Naive thymus-derived CD8-positive, alpha-beta T cell (primary cell): ENCODE results near the gene GATM. TPM values are rescaled to one million over a fixed set of nuclear protein-coding genes. Genes with fewer than 3 reads are reported as not detected.

Source experiments
- ATAC-seq, 2 donors: fragments of 150-1000 bp; cut with Tn5 transposase in 1 of 2; sonication (Bioruptor Pico), chemical (Tn5 transposase) in 1 of 2; 1 replicate in 1 of 2; 2 replicates in 1 of 2; pipeline ENCODE4 v1.10.0; 2021; ENCODE audit warnings: mild to moderate bottlenecking in 2 of 2, moderate library complexity in 2 of 2
- POLR2A ChIA-PET: fragments of 350-600 bp; sonication (Branson Sonifier 250); formaldehyde crosslinking; loops from one replicate; lab custom pipeline; 2021; ENCODE audit warnings: antibody characterized with exemption; lab: Charles Lee
- DNase-seq, 10 donors: peaks; one replicate each; pipeline versions ENCODE4 v3.0.0 to v3.0.0-alpha.2; 2020 to 2022
- H3K27ac Mint-ChIP-seq, 10 donors: one replicate each; pipeline ENCODE4 v1.8.0; 2020 to 2022; ENCODE audit warnings: mild to moderate bottlenecking in 10 of 10, mixed read lengths in 10 of 10, moderate library complexity in 4 of 10, inconsistent platforms in 1 of 10
- H3K27me3 Mint-ChIP-seq, 5 donors: one replicate each; pipeline ENCODE4 v1.8.0; 2021 to 2022; ENCODE audit warnings: mixed read lengths in 5 of 5
- H3K36me3 Mint-ChIP-seq, 3 donors: one replicate each; pipeline ENCODE4 v1.8.0; 2020 to 2022; ENCODE audit warnings: mixed read lengths in 3 of 3, mild to moderate bottlenecking in 2 of 3, inconsistent platforms in 1 of 3
- H3K4me1 Mint-ChIP-seq, 4 donors: one replicate each; pipeline ENCODE4 v1.8.0; 2021 to 2022; ENCODE audit warnings: mixed read lengths in 4 of 4
- H3K4me3 Mint-ChIP-seq, 10 donors: one replicate each; pipeline ENCODE4 v1.8.0; 2020 to 2022; ENCODE audit warnings: mild to moderate bottlenecking in 10 of 10, mixed read lengths in 10 of 10, moderate library complexity in 6 of 10, inconsistent platforms in 1 of 10
- H3K9me3 Mint-ChIP-seq, 9 donors: one replicate each; pipeline ENCODE4 v1.8.0; 2020 to 2022; ENCODE audit warnings: mixed read lengths in 9 of 9, mild to moderate bottlenecking in 3 of 9, inconsistent platforms in 1 of 9, moderate library complexity in 1 of 9
- polyA plus RNA-seq, 3 donors: library from polyadenylated mRNA; unstranded; fragments of 300-500 nt; fragmentation: Illumina TruSeq; gene quantifications; one replicate each; pipeline ENCODE4 v1.2.3, GENCODE V29; 2021
- total RNA-seq, 8 experiments: library from RNA in 2 of 8; stranded (reverse) in 2 of 8; gene quantifications; one replicate each; pipeline ENCODE4 v1.2.3 and lab custom pipeline; 2021 to 2026

GATM gene
- 1 to 10 TPM; 5.0 to 5.3 TPM for total RNA-seq
- 1 to 10 TPM in 1 of 3 donors, under 1 TPM in 1, not detected in 1; 0.48 to 2.9 TPM for polyA plus RNA-seq
- 2.5 to 18.8 (median 5.0) reads per million in 6 experiments for total RNA-seq (lab: John Stamatoyannopoulos, UW)

GRCh38 chr15:45378149-45378912 is at the start of gene GATM:
Gene GATM, minus strand, starts transcription at chr15:45378544. Its CDS starts 91 bp downstream, at chr15:45378453.
- POLR2A ChIA-PET: no interaction called here
- peaks cover 27 to 44% (median 32%) of the 10 kb centered on the region in 5 donors for H3K27me3 Mint-ChIP-seq
- H3K4me1 Mint-ChIP-seq: peaks cover 5 to 26% (median 22%) of the 10 kb centered on the region in 4 donors
- peak within 1 kb of the TSS; percentile 81 to 92 (median 86) for H3K4me3 Mint-ChIP-seq
- DNase-seq: peak; percentile 9 to 66 (median 32)
- ATAC-seq: peak; percentile 74 to 84
- H3K27ac Mint-ChIP-seq: peak within 1 kb of the TSS in 4 of 10 donors; percentile 13 to 82 (median 70)
- H3K36me3 Mint-ChIP-seq: no peaks in the 10 kb centered on the region
- H3K9me3 Mint-ChIP-seq: no peaks in the 10 kb centered on the region

DNA sequence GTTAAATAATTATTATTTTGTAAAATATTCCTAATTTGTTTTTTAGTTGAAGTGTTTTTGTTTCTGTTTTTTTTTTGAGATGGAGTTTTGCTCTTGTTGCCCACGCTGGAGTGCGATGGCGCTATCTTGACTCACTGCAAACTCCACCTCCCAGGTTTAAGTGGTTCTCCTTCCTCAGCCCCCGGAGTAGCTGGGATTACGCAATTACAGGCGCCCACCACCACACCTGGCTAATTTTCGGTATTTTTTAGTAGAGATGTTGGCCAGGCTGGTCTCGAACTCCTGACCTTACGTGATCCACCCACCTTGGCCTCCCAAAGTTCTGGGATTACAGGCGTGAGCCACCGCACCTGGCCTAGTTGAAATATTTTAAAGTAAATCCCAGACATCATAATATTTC is 48.7 kb upstream of the GATM start:
- peaks cover 0 to 11% (median 0%) of the 10 kb centered on the region in 3 donors for H3K36me3 Mint-ChIP-seq
- no peak overlapping the region for H3K4me3 Mint-ChIP-seq
- no peak overlapping the region for H3K27ac Mint-ChIP-seq
- POLR2A ChIA-PET: no interaction called here
- DNase-seq: no peak
- H3K27me3 Mint-ChIP-seq: peaks cover 0 to 3% (median 0%) of the 10 kb centered on the region in 5 donors
- ATAC-seq: no peak
- H3K4me1 Mint-ChIP-seq: peaks cover 0 to 8% (median 4%) of the 10 kb centered on the region in 4 donors
- H3K9me3 Mint-ChIP-seq: no peaks in the 10 kb centered on the region

DNA sequence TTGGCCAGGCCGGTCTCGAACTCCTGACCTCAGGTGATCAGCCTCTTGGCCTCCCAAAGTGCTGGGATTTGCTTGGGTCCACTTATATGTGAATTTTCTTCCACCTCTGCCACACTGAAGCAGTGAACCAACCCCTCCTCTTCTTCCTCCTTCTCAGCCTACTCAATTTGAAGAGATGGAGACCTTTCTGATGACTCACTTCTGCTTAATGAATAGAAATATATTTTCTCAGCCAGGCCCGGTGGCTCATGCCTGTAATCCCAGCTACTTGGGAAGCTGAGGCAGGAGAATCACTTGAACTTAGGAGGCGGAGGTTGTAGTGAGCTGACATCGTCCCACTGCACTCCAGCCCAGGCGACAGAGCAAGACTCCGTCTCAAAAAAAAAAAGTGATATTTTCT is 46.8 kb upstream of the GATM start:
- Mint-ChIP-seq H3K27ac (no peak overlapping the region), H3K4me3 (no peak overlapping the region), H3K27me3 (peaks cover 0 to 3% (median 0%) of the 10 kb centered on the region in 5 donors), H3K4me1 (peaks cover 0 to 3% (median 1%) of the 10 kb centered on the region in 4 donors), H3K36me3 (peaks cover 0 to 30% (median 4%) of the 10 kb centered on the region in 3 donors), H3K9me3 (no peaks in the 10 kb centered on the region)
- DNase-seq (no peak), ATAC-seq (no peak)
- POLR2A ChIA-PET: no interaction called here

DNA sequence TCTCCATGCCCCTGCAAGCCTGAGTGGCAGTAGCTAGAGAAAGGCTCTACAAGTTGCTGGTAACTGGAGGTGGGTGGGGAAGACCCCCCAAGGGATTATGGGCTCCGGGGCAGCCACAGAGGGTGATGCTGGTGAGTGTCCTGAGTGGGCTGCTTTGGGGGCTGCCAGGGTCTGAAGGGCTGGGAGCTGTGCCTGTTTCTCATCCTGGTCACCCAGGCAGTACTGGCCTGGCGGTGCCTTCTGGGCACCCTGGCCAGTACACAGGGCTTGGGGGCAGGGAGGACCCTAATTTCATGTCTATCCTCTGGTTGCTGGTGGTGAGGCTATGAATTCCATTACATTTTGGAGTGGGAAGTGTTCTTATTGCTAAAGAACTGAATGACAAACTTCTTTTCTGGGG is 46.1 kb upstream of the GATM start:
- Mint-ChIP-seq H3K27ac (no peak overlapping the region), H3K27me3 (no peaks in the 10 kb centered on the region), H3K4me1 (no peaks in the 10 kb centered on the region), H3K9me3 (no peaks in the 10 kb centered on the region), H3K36me3 (peaks cover 0 to 37% (median 5%) of the 10 kb centered on the region in 3 donors), H3K4me3 (no peak overlapping the region)
- DNase-seq (no peak), ATAC-seq (no peak)
- POLR2A ChIA-PET: interaction anchor here (0.6 kb wide), 1 partner anchor 1524 kb away, joined by 5 read pairs; no protein-coding TSS in a partner anchor

- no peaks in the 10 kb centered on the region for H3K9me3 Mint-ChIP-seq
- ATAC-seq: no peak
- no peak overlapping the region for H3K4me3 Mint-ChIP-seq
- no peak for DNase-seq
- peaks cover 5 to 87% (median 23%) of the 10 kb centered on the region in 3 donors for H3K36me3 Mint-ChIP-seq
- POLR2A ChIA-PET: no interaction called here
- H3K27ac Mint-ChIP-seq: no peak overlapping the region
- peaks cover 15 to 21% (median 18%) of the 10 kb centered on the region in 4 donors for H3K4me1 Mint-ChIP-seq
- no peaks in the 10 kb centered on the region for H3K27me3 Mint-ChIP-seq
Observed at GRCh38 chr15:45417303-45417950, 39.1 kb upstream of the GATM start.

DNA sequence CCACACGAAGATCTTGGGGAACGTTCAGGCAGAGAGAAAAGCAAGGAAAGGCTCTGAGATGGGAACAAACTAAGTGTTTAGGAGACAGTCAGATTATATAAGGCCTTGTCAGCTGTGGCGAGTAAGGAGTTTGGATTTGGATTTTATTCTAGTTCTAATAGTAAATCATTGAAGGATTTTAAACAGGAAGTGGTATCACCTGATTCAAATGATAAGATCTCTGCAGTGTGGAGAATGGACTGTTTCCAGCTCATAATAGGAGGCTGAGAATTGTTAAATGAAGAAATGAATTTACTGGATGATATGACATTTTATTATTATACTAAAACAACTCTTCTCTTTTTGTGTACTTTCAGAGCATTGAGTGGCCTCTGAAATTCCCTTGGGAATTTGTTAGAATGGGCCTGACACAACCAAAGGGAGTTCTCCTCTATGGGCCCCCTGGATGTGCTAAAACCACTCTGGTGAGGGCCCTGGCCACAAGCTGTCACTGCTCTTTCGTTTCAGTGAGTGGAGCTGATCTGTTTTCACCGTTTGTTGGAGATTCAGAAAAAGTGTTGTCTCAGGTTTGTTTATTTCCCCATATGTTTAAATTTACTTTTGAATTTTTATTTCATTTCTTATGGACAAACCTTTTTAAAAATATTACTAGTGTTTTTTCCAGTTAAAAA is 36.0 kb upstream of the GATM start:
- H3K9me3 Mint-ChIP-seq: no peaks in the 10 kb centered on the region
- ATAC-seq (no peak), DNase-seq (no peak)
- peaks cover 15 to 22% (median 19%) of the 10 kb centered on the region in 4 donors for H3K4me1 Mint-ChIP-seq
- POLR2A ChIA-PET: interaction anchor here (2.0 kb wide), 1 partner anchor 12 kb away, joined by 6 read pairs; a partner anchor contains a TSS
- H3K27ac Mint-ChIP-seq: peak overlapping the region in 8 of 10 donors; percentile 1 to 72 (median 50)
- H3K4me3 Mint-ChIP-seq: peak overlapping the region in 4 of 10 donors; percentile 0 to 38 (median 11)
- no peaks in the 10 kb centered on the region for H3K27me3 Mint-ChIP-seq
- H3K36me3 Mint-ChIP-seq: peaks cover 5 to 84% (median 20%) of the 10 kb centered on the region in 3 donors

DNA sequence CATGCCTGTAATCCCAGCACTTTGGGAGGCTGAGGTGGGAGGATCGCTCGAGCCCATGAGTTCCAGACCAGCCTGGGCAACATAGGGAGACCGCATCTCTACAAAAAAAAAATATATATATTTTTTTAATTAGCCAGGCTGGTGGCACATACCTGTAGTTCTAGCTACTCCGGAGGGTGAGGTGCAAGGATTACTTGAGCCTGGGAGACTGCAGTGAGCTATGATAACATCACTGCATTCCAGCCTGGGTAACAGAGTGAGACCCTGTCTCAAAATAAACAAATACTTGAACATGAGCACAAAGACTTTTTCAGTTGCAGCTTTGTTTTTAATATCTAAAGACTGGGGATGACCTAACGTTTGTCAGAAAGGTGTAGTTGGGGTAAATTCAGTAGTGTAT is 31.3 kb upstream of the GATM start:
- no peak overlapping the region for H3K27ac Mint-ChIP-seq
- peaks cover 0 to 89% (median 12%) of the 10 kb centered on the region in 3 donors for H3K36me3 Mint-ChIP-seq
- ATAC-seq (no peak), DNase-seq (no peak)
- H3K4me1 Mint-ChIP-seq: peaks cover 18 to 40% (median 34%) of the 10 kb centered on the region in 4 donors
- no peaks in the 10 kb centered on the region for H3K9me3 Mint-ChIP-seq
- POLR2A ChIA-PET: interaction anchor here (0.6 to 0.7 kb wide), 2 partner anchors 49 to 209 kb away, joined by 3 to 4 read pairs; no protein-coding TSS in a partner anchor
- no peak overlapping the region for H3K4me3 Mint-ChIP-seq
- H3K27me3 Mint-ChIP-seq: no peaks in the 10 kb centered on the region

DNA sequence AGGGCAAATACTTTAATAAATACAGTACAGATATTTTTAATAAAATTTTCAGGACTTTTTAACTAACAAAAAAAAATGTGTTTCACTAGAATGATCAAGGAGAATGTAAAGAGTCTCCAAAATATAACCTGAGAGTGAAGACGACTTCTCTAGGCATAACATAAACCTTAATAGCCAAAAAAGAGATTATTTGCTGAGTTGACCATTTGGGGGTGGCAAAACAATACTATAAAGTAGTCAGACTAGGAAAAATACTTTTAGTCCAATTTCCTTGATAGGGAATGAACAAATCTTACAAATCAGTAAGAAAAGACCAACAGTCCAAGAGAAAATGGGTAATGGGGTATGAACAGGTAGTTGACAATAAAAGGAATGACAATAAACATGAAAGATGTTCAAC is 29.4 kb upstream of the GATM start:
- peaks cover 6 to 35% (median 30%) of the 10 kb centered on the region in 4 donors for H3K4me1 Mint-ChIP-seq
- H3K36me3 Mint-ChIP-seq: peaks cover 0 to 72% (median 12%) of the 10 kb centered on the region in 3 donors
- DNase-seq (no peak), ATAC-seq (no peak)
- no peak overlapping the region for H3K27ac Mint-ChIP-seq
- no peak overlapping the region for H3K4me3 Mint-ChIP-seq
- H3K27me3 Mint-ChIP-seq: no peaks in the 10 kb centered on the region
- H3K9me3 Mint-ChIP-seq: no peaks in the 10 kb centered on the region
- POLR2A ChIA-PET: no interaction called here

DNA sequence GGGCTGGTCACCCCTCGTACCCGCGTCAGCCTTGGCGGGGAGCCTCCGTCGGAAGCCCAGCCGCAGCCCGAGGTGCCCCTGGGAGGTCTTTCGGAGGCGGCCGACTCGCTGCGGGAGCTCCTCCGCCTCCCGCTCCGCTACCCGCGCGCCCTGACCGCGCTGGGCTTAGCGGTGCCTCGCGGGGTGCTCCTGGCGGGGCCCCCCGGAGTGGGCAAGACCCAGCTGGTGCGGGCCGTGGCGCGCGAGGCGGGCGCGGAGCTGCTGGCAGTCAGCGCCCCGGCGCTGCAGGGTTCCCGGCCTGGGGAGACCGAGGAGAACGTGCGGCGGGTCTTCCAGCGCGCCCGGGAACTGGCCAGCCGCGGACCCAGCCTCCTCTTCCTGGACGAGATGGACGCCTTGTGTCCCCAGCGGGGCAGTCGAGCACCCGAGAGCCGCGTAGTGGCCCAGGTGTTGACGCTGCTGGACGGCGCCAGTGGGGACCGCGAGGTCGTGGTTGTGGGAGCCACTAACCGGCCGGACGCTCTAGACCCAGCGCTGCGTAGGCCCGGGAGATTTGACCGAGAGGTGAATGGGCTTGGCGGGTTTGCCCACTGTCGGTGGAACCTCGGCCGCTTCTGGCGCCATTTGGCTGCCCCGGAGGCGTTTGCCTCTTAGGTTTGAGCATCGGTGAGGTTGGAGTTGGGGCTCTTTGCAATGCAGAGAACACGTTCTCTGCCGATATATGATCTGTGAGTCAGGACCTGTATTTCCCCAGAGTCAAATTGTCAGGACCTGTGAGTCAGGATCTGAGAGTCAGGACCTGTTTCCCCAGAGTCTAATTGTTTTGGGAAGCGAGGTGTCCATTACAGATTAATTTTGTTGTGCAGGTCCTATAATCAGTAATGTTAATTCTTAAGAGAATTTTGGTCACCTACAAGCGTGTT is 24.9 kb upstream of the GATM start:
- Mint-ChIP-seq H3K36me3 (peaks cover 0 to 31% (median 7%) of the 10 kb centered on the region in 3 donors), H3K4me1 (peaks cover 9 to 43% (median 35%) of the 10 kb centered on the region in 4 donors), H3K27ac (peak overlapping the region in 9 of 10 donors; percentile 31 to 98 (median 75)), H3K27me3 (no peaks in the 10 kb centered on the region), H3K4me3 (peak overlapping the region; percentile 86 to 97 (median 95)), H3K9me3 (no peaks in the 10 kb centered on the region)
- DNase-seq (peak in 7 of 10 donors; percentile 5 to 63 (median 18)), ATAC-seq (peak; percentile 2 to 6)
- POLR2A ChIA-PET: interaction anchor here (0.9 to 2.6 kb wide), 10 partner anchors 8 to 240 kb away, joined by 3 to 50 read pairs (median 5); partner anchors contain the start of genes BLOC1S6 and SQOR

DNA sequence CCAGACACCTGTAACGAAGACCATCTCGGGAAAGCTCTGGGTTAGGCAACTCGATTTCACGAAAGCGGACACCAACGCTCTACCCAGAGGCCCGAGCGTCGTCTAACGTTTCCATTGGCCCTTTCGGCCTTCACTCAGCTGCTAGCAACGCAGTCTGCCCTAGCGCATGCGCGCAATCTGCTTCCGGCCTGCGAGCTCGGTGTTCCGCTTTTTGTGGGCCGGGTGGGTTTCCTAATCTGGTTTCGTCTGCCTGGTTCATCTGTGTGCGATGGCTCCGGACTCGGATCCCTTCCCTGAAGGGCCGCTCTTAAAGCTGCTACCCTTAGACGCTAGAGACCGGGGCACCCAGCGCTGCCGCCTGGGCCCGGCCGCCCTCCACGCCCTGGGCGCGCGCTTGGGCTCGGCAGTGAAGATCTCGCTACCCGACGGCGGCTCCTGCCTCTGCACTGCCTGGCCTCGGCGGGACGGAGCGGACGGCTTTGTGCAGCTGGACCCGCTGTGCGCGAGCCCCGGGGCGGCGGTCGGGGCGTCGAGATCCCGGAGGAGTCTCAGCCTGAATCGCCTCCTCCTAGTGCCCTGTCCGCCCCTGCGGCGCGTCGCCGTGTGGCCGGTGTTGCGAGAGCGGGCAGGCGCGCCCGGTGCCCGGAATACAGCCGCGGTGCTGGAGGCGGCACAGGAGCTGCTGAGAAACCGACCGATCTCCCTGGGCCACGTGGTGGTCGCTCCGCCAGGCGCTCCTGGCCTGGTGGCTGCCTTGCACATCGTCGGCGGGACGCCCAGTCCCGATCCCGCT is 24.0 kb upstream of the GATM start:
- POLR2A ChIA-PET: interaction anchor here (0.6 to 2.6 kb wide), 18 partner anchors 9 to 1115 kb away, joined by 3 to 50 read pairs (median 4); partner anchors contain the start of genes BLOC1S6 and SQOR
- Mint-ChIP-seq H3K4me3 (peak overlapping the region; percentile 92 to 97 (median 96)), H3K27ac (peak overlapping the region; percentile 82 to 99 (median 97)), H3K4me1 (peaks cover 9 to 43% (median 35%) of the 10 kb centered on the region in 4 donors), H3K27me3 (peaks cover 0 to 1% (median 0%) of the 10 kb centered on the region in 5 donors), H3K36me3 (peaks cover 0 to 24% (median 7%) of the 10 kb centered on the region in 3 donors), H3K9me3 (no peaks in the 10 kb centered on the region)
- ATAC-seq (peak; percentile 95), DNase-seq (peak; percentile 90 to 98 (median 96))
